Fibroblast of skin of right biceps (primary cell): Measurements from ENCODE around the gene NBPF1.
"Not testable (repeated sequence)": the region's sequence is repeated elsewhere in the genome, so short reads cannot be mapped to it uniquely, and the experiment has no call there.

Source experiments
- DNase-seq: peaks from one replicate; pipeline ENCODE4 v3.0.0-alpha.2; 2013

NBPF1 gene

GRCh38 chr1:16641159-16641975, 28.0 kb upstream of the NBPF1 start:
- not testable (repeated sequence) for DNase-seq

GRCh38 chr1:16639091-16640031, 26.0 kb upstream of the NBPF1 start:
- not testable (repeated sequence) for DNase-seq

- not testable (repeated sequence) for DNase-seq
Observed at GRCh38 chr1:16637941-16638778, 24.8 kb upstream of the NBPF1 start.

- DNase-seq = not testable (repeated sequence)
Observed at GRCh38 chr1:16636551-16637195, 23.3 kb upstream of the NBPF1 start.

GRCh38 chr1:16635959-16636358, 22.6 kb upstream of the NBPF1 start:
- not testable (repeated sequence) for DNase-seq

- not testable (repeated sequence) for DNase-seq
Observed at GRCh38 chr1:16633540-16634282, 20.3 kb upstream of the NBPF1 start.

GRCh38 chr1:16632044-16632850, 18.9 kb upstream of the NBPF1 start:
- not testable (repeated sequence) for DNase-seq

GRCh38 chr1:16631248-16632043, 18.1 kb upstream of the NBPF1 start:
- DNase-seq = no peak

GRCh38 chr1:16630661-16631247, 17.4 kb upstream of the NBPF1 start:
- no peak for DNase-seq

- not testable (repeated sequence) for DNase-seq
Observed at GRCh38 chr1:16629916-16630530, 16.7 kb upstream of the NBPF1 start.

GRCh38 chr1:16628361-16629111, 15.2 kb upstream of the NBPF1 start:
- DNase-seq = no peak

GRCh38 chr1:16626409-16626983, 13.1 kb upstream of the NBPF1 start:
- not testable (repeated sequence) for DNase-seq

- DNase-seq = no peak
Observed at GRCh38 chr1:16625497-16626408, 12.4 kb upstream of the NBPF1 start.

- not testable (repeated sequence) for DNase-seq
Observed at GRCh38 chr1:16623812-16624719, 10.7 kb upstream of the NBPF1 start.

GRCh38 chr1:16623337-16623736, 10.0 kb upstream of the NBPF1 start:
- peak; percentile 51 for DNase-seq
